GM23338 (cell line): ENCODE results near the gene THSD7A. TPM values are rescaled to one million over a fixed set of nuclear protein-coding genes. Genes with fewer than 3 reads are reported as not detected.

Source experiments
- ATAC-seq: fragments of 200-7000 bp; cut with Tn5 transposase; 3 replicates; pipeline ENCODE4 v1.9.1; 2020
- DNase-seq: peaks from one replicate; pipeline ENCODE4 v3.0.0-alpha.2; 2015; ENCODE audit warnings: low spot score
- H2AFZ ChIP-seq: fragments of 200-600 bp; sonication (generic); 2 replicates; pipeline ENCODE4 v1.8.0; 2016; ENCODE audit warnings: antibody characterized with exemption, mild to moderate bottlenecking, moderate library complexity
- H3F3A ChIP-seq: fragments of 200-600 bp; sonication (generic); replicated peaks from 2 replicates; pipeline ENCODE4 v1.8.0; 2017; ENCODE audit warnings: antibody characterized with exemption, mixed run types, low read depth
- H3K27ac ChIP-seq: fragments of 200-600 bp; sonication (generic); 2 replicates; pipeline ENCODE4 v1.6.1; 2016; ENCODE audit warnings: low read depth
- H3K27me3 ChIP-seq: fragments of 200-600 bp; sonication (generic); 2 replicates; pipeline ENCODE4 v1.8.0; 2016; ENCODE audit warnings: mild to moderate bottlenecking, mixed run types, moderate library complexity; ENCODE audit not compliant: insufficient read depth
- H3K36me3 ChIP-seq: fragments of 200-600 bp; sonication (generic); 2 replicates; pipeline ENCODE4 v1.8.0; 2016; ENCODE audit warnings: mild to moderate bottlenecking; ENCODE audit not compliant: insufficient read depth
- H3K4me1 ChIP-seq: fragments of 200-600 bp; sonication (generic); 2 replicates; pipeline ENCODE4 v1.8.0; 2016; ENCODE audit warnings: mild to moderate bottlenecking, moderate library complexity; ENCODE audit not compliant: insufficient read depth
- H3K4me2 ChIP-seq: fragments of 200-600 bp; sonication (generic); 2 replicates; pipeline ENCODE4 v1.7.1; 2017; ENCODE audit warnings: mixed run types
- H3K4me3 ChIP-seq: fragments of 200-600 bp; sonication (generic); 2 replicates; pipeline ENCODE4 v1.6.1; 2016; ENCODE audit warnings: mixed run types
- H3K79me2 ChIP-seq: fragments of 200-600 bp; sonication (generic); replicated peaks from 2 replicates; pipeline ENCODE4 v1.8.0; 2017; ENCODE audit warnings: mild to moderate bottlenecking; ENCODE audit not compliant: insufficient read depth
- H3K9me2 ChIP-seq: fragments of 200-600 bp; sonication (generic); 2 replicates; pipeline ENCODE4 v1.8.0; 2017; ENCODE audit not compliant: insufficient read depth
- H4K20me1 ChIP-seq: fragments of 200-600 bp; sonication (generic); replicated peaks from 2 replicates; pipeline ENCODE4 v1.8.0; 2017; ENCODE audit warnings: mild to moderate bottlenecking; ENCODE audit not compliant: insufficient read depth
- H3K27ac Mint-ChIP-seq: 2 replicates; pipeline ENCODE4 v1.8.0; 2020; ENCODE audit warnings: inconsistent platforms, mild to moderate bottlenecking, moderate library complexity, mixed read lengths
- H3K27me3 Mint-ChIP-seq: 3 replicates; pipeline ENCODE4 v1.8.0; 2022; ENCODE audit warnings: low read depth, mild to moderate bottlenecking, moderate library complexity, mixed read lengths, inconsistent platforms; ENCODE audit not compliant: insufficient read depth, poor library complexity
- H3K36me3 Mint-ChIP-seq: 3 replicates; pipeline ENCODE4 v1.8.0; 2021; ENCODE audit warnings: low read depth, mild to moderate bottlenecking, inconsistent platforms, moderate library complexity, mixed read lengths
- H3K4me1 Mint-ChIP-seq: 3 replicates; pipeline ENCODE4 v1.8.0; 2020; ENCODE audit warnings: mild to moderate bottlenecking, inconsistent platforms, mixed read lengths
- H3K4me3 Mint-ChIP-seq: 3 replicates; pipeline ENCODE4 v1.8.0; 2021; ENCODE audit warnings: moderate library complexity, mild to moderate bottlenecking, inconsistent platforms, mixed read lengths
- H3K9me3 Mint-ChIP-seq: 3 replicates; pipeline ENCODE4 v1.8.0; 2020; ENCODE audit warnings: moderate library complexity, mild to moderate bottlenecking, inconsistent platforms, mixed read lengths
- EZH2phosphoT487 ChIP-seq: fragments of 200-600 bp; sonication (generic); IDR thresholded peaks from one replicate; pipeline ENCODE4 v1.8.1; 2018; ENCODE audit warnings: antibody characterized with exemption; ENCODE audit not compliant: unreplicated experiment
- POLR2AphosphoS5 ChIP-seq: IDR thresholded peaks from 2 replicates; pipeline ENCODE4 v1.6.1; 2016; ENCODE audit warnings: antibody characterized with exemption, low read depth
- STAT1 ChIP-seq: IDR thresholded peaks from one replicate; pipeline ENCODE4 v1.6.1; 2016; ENCODE audit warnings: antibody characterized with exemption; ENCODE audit not compliant: unreplicated experiment
- ZNF114 ChIP-seq: fragments of 250-450 bp; sonication (Bioruptor Pico); IDR thresholded peaks from 2 replicates; pipeline ENCODE4 v1.5.0; 2020; ENCODE audit warnings: mild to moderate bottlenecking, moderate library complexity
- ZNF331 ChIP-seq: fragments of 250-450 bp; sonication (Bioruptor Pico); IDR thresholded peaks from 2 replicates; pipeline ENCODE4 v1.5.0; 2020; ENCODE audit warnings: low read depth, mild to moderate bottlenecking, moderate library complexity
- polyA plus RNA-seq: library from polyadenylated mRNA; unstranded; fragments of >200 nt; fragmentation: Nextera tagmentation; extraction: Ambion mirVana; gene quantifications from 2 replicates; pipeline ENCODE4 v1.2.1, GENCODE V29; 2016
- total RNA-seq: library from RNA; depleted of rRNA; stranded (reverse); fragments of >200 nt; shearing (Covaris generic); gene quantifications from 2 replicates; pipeline ENCODE4 v1.2.3, GENCODE V29; 2014
- TF ChIP-seq, protein P1 (sequence below), 2 experiments: fragments of 200-600 bp in 1 of 2; sonication (generic) in 1 of 2; conservative IDR thresholded peaks; 2 replicates each; pipeline versions ENCODE4 v1.5.1 to v1.6.1; 2016 to 2017; ENCODE audit warnings: antibody characterized with exemption in 2 of 2, low read depth in 2 of 2, mild to moderate bottlenecking in 2 of 2, moderate library complexity in 1 of 2
- TF ChIP-seq, protein P2 (sequence below): IDR thresholded peaks from one replicate; pipeline ENCODE4 v1.6.1; 2018; ENCODE audit warnings: antibody characterized with exemption; ENCODE audit not compliant: unreplicated experiment
- TF ChIP-seq, protein P3 (sequence below): IDR thresholded peaks from 2 replicates; pipeline ENCODE4 v1.6.1; 2016; ENCODE audit warnings: antibody characterized with exemption

THSD7A gene
- total and polyA plus RNA-seq, 2 experiments from 2014 or later, result 1.3 to 2.1 TPM

DNA sequence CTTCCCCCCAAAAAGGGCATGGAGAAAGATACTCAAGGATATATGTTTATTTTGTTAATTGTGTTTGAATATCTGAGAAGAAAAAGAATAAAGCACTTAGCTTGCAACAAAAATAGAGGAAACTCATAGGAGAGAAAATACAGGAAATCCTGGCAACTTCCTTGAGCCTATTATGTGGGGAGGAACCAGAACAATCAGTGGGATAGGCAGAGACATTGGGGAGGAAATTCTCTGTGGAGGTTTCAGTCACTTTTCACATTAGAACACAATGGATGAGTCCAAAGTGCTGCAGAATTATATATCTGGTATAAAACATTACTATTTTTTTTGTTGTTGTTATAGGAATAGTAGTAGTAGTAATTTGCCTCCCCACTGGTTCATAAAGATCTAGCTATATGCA, 240.1 kb downstream of the THSD7A start:
- Mint-ChIP-seq H3K27me3 (peaks cover 2% of the 10 kb centered on the region), H3K9me3 (no peaks in the 10 kb centered on the region), H3K27ac (no peak overlapping the region), H3K4me3 (no peak overlapping the region), H3K4me1 (no peaks in the 10 kb centered on the region), H3K36me3 (no peaks in the 10 kb centered on the region)
- no peaks in the 10 kb centered on the region for H3K27me3 ChIP-seq
- H3K4me2 ChIP-seq, result no peak overlapping the region
- no peaks in the 10 kb centered on the region for H3K4me1 ChIP-seq
- H3F3A ChIP-seq, result no peaks in the 10 kb centered on the region
- no peak overlapping the region for H2AFZ ChIP-seq
- no peak overlapping the region for H3K4me3 ChIP-seq
- no peak overlapping the region for H3K27ac ChIP-seq
- ATAC-seq (no peak), DNase-seq (no peak)
- H4K20me1 ChIP-seq, result no peaks in the 10 kb centered on the region
- H3K79me2 ChIP-seq, result no peaks in the 10 kb centered on the region
- H3K36me3 ChIP-seq, result no peaks in the 10 kb centered on the region
- no peak for TF ChIP-seq STAT1
- peaks cover 9% of the 10 kb centered on the region for H3K9me2 ChIP-seq

DNA sequence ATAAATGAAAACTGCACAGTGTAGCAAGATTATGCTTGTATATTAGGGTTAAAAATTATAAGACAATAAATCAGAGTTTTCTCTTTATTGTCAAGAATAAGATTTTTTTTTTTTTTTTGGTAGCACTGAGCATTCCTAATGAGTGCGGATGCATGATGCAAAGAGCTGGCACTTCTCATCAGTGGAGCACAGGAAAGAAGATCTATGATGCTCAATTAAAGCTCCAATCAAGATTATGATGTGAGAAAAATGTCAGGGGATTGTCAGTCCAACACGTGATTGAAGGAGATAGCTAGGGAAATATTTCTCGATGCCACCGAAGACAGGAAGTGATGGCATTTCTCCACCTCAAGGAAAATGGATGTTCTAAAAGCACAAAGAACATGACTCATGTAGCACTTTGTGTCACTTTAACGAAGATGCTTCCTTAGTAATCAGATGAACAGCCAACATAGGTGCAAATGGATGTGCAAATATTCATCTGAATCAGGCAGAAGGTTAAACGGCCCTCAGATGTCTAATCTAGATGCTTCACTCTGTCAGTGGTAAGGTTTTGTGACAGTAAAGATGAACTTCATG, 240.9 kb downstream of the THSD7A start:
- ATAC-seq (no peak), DNase-seq (no peak)
- H3K9me3 Mint-ChIP-seq, result no peaks in the 10 kb centered on the region
- H3K4me3 Mint-ChIP-seq, result no peak overlapping the region
- Histone ChIP-seq H2AFZ (no peak overlapping the region), H3K4me2 (no peak overlapping the region), H3K79me2 (no peaks in the 10 kb centered on the region), H3K36me3 (no peaks in the 10 kb centered on the region), H3K27ac (no peak overlapping the region), H3K4me1 (no peaks in the 10 kb centered on the region), H3F3A (no peaks in the 10 kb centered on the region), H4K20me1 (no peaks in the 10 kb centered on the region), H3K9me2 (peaks cover 8% of the 10 kb centered on the region; the same call in 1 of the 2 replicates), H3K4me3 (no peak overlapping the region), H3K27me3 (no peaks in the 10 kb centered on the region)
- no peaks in the 10 kb centered on the region for H3K36me3 Mint-ChIP-seq
- no peak overlapping the region for H3K27ac Mint-ChIP-seq
- H3K4me1 Mint-ChIP-seq, result no peaks in the 10 kb centered on the region
- peaks cover 2% of the 10 kb centered on the region for H3K27me3 Mint-ChIP-seq
- TF ChIP-seq ZNF114 (CRISPR knock-in tag) (no peak), EZH2phosphoT487 (no peak), ZNF331 (CRISPR knock-in tag) (no peak), POLR2AphosphoS5 (no peak)
- TF ChIP-seq, protein P1, sequence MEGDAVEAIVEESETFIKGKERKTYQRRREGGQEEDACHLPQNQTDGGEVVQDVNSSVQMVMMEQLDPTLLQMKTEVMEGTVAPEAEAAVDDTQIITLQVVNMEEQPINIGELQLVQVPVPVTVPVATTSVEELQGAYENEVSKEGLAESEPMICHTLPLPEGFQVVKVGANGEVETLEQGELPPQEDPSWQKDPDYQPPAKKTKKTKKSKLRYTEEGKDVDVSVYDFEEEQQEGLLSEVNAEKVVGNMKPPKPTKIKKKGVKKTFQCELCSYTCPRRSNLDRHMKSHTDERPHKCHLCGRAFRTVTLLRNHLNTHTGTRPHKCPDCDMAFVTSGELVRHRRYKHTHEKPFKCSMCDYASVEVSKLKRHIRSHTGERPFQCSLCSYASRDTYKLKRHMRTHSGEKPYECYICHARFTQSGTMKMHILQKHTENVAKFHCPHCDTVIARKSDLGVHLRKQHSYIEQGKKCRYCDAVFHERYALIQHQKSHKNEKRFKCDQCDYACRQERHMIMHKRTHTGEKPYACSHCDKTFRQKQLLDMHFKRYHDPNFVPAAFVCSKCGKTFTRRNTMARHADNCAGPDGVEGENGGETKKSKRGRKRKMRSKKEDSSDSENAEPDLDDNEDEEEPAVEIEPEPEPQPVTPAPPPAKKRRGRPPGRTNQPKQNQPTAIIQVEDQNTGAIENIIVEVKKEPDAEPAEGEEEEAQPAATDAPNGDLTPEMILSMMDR (conservative IDR thresholded peaks at IDR 0.05; ENCODE audit: low read depth in 2 of 2), result no peak
- TF ChIP-seq, protein P2, sequence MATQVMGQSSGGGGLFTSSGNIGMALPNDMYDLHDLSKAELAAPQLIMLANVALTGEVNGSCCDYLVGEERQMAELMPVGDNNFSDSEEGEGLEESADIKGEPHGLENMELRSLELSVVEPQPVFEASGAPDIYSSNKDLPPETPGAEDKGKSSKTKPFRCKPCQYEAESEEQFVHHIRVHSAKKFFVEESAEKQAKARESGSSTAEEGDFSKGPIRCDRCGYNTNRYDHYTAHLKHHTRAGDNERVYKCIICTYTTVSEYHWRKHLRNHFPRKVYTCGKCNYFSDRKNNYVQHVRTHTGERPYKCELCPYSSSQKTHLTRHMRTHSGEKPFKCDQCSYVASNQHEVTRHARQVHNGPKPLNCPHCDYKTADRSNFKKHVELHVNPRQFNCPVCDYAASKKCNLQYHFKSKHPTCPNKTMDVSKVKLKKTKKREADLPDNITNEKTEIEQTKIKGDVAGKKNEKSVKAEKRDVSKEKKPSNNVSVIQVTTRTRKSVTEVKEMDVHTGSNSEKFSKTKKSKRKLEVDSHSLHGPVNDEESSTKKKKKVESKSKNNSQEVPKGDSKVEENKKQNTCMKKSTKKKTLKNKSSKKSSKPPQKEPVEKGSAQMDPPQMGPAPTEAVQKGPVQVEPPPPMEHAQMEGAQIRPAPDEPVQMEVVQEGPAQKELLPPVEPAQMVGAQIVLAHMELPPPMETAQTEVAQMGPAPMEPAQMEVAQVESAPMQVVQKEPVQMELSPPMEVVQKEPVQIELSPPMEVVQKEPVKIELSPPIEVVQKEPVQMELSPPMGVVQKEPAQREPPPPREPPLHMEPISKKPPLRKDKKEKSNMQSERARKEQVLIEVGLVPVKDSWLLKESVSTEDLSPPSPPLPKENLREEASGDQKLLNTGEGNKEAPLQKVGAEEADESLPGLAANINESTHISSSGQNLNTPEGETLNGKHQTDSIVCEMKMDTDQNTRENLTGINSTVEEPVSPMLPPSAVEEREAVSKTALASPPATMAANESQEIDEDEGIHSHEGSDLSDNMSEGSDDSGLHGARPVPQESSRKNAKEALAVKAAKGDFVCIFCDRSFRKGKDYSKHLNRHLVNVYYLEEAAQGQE, result no peak
- TF ChIP-seq, protein P3, sequence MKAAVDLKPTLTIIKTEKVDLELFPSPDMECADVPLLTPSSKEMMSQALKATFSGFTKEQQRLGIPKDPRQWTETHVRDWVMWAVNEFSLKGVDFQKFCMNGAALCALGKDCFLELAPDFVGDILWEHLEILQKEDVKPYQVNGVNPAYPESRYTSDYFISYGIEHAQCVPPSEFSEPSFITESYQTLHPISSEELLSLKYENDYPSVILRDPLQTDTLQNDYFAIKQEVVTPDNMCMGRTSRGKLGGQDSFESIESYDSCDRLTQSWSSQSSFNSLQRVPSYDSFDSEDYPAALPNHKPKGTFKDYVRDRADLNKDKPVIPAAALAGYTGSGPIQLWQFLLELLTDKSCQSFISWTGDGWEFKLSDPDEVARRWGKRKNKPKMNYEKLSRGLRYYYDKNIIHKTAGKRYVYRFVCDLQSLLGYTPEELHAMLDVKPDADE, result no peak
